Central memory CD8-positive, alpha-beta T cell (primary cell): Measurements from ENCODE around the gene ADAMTS18.

Experiments
- ATAC-seq: fragments of 150-1000 bp; cut with Tn5 transposase; replicated peaks from 2 replicates; pipeline ENCODE4 v1.10.0; 2022; ENCODE audit warnings: mild to moderate bottlenecking, moderate FRiP score, moderate number of reproducible peaks; ENCODE audit not compliant: poor library complexity, severe bottlenecking; ENCODE audit errors: extremely low read depth
- DNase-seq, 2 donors: peaks; one replicate each; pipeline ENCODE4 v3.0.0; 2021; ENCODE audit warnings: low spot score in 2 of 2
- H3K27ac Mint-ChIP-seq: one replicate; pipeline ENCODE4 v1.8.0; 2022; ENCODE audit warnings: low read depth, mild to moderate bottlenecking, moderate library complexity, mixed read lengths
- H3K27me3 Mint-ChIP-seq: one replicate; pipeline ENCODE4 v1.8.0; 2022; ENCODE audit warnings: mixed read lengths
- H3K36me3 Mint-ChIP-seq: one replicate; pipeline ENCODE4 v1.8.0; 2022; ENCODE audit warnings: mild to moderate bottlenecking, moderate library complexity, mixed read lengths; ENCODE audit not compliant: insufficient read depth
- H3K4me1 Mint-ChIP-seq: one replicate; pipeline ENCODE4 v1.8.0; 2022; ENCODE audit warnings: mixed read lengths
- H3K4me3 Mint-ChIP-seq: one replicate; pipeline ENCODE4 v1.8.0; 2022; ENCODE audit warnings: mild to moderate bottlenecking, moderate library complexity, mixed read lengths
- H3K9me3 Mint-ChIP-seq: one replicate; pipeline ENCODE4 v1.8.0; 2022; ENCODE audit warnings: mixed read lengths

The ADAMTS18 gene

GRCh38 chr16:77452243-77452642, 17.4 kb upstream of the ADAMTS18 start:
- DNase-seq = no peak
- Mint-ChIP-seq H3K27ac (no peak overlapping the region), H3K4me3 (no peak overlapping the region), H3K9me3 (peaks cover 10% of the 10 kb centered on the region), H3K27me3 (no peaks in the 10 kb centered on the region), H3K4me1 (no peaks in the 10 kb centered on the region), H3K36me3 (no peaks in the 10 kb centered on the region)
- ATAC-seq = no peak

DNA sequence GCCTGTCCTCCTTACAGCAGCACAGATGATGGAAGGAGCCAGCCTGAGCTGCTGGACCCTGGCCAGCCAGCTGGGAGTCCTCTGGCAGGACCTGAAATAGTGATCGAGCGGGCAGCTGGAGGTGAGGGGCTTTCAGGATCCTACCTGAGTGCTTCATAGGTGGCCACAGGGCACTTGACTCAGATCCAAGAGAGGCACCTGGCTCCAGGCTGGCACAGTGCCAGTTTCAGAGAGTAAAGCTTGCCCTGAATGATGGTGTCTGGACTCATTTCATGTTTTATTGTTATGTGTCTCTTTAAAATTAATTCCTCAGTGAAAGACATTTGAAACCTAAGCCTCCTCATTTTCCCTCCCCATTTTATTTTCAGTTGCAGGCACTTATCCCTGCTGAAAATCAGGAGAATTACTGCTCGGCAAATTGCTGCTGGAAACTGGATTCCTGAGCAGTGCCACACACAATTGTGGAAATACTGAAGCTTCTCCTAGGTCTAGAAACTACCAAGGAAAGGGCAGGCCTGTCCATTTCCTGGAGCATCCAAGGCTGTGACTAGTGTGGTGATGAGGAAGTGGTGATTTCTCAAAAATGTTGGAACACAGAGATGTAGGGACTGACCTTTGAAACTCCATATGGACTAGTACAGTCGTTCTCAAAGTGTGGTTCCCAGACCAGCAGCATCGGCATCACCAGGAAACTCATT, 16.1 kb upstream of the ADAMTS18 start:
- Mint-ChIP-seq H3K27me3 (no peaks in the 10 kb centered on the region), H3K36me3 (no peaks in the 10 kb centered on the region), H3K27ac (no peak overlapping the region), H3K9me3 (peaks cover 6% of the 10 kb centered on the region), H3K4me3 (no peak overlapping the region), H3K4me1 (no peaks in the 10 kb centered on the region)
- no peak for DNase-seq
- ATAC-seq = no peak

- Mint-ChIP-seq H3K9me3 (peaks cover 6% of the 10 kb centered on the region), H3K4me1 (no peaks in the 10 kb centered on the region), H3K36me3 (no peaks in the 10 kb centered on the region), H3K27ac (no peak overlapping the region), H3K4me3 (no peak overlapping the region), H3K27me3 (no peaks in the 10 kb centered on the region)
- ATAC-seq = no peak
- no peak for DNase-seq
Measured at GRCh38 chr16:77449208-77449607, 14.4 kb upstream of the ADAMTS18 start.

DNA sequence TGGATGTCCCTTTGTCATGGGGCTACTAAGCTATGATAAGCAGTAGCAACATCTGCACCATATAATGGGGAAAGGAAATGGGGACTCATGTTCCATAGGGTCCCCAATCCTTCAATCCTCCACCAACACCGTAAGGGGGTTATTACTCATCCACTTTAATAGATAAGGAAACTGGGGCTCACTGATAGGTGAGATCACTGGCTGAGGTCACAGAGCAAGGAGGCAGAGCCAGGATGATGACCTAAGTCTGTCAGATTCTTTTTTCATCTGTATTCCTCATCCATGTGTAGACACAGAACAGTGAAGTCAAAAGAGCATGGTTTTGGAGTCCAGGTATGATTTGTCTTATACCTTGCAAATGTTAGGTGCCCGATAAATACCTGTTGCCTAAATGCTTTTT, 10.5 kb upstream of the ADAMTS18 start:
- Mint-ChIP-seq H3K9me3 (no peaks in the 10 kb centered on the region), H3K27me3 (no peaks in the 10 kb centered on the region), H3K36me3 (no peaks in the 10 kb centered on the region), H3K27ac (no peak overlapping the region), H3K4me3 (no peak overlapping the region), H3K4me1 (no peaks in the 10 kb centered on the region)
- DNase-seq (no peak), ATAC-seq (no peak)

- no peak for ATAC-seq
- Mint-ChIP-seq H3K27ac (no peak overlapping the region), H3K4me1 (no peaks in the 10 kb centered on the region), H3K4me3 (no peak overlapping the region), H3K9me3 (no peaks in the 10 kb centered on the region), H3K36me3 (no peaks in the 10 kb centered on the region), H3K27me3 (no peaks in the 10 kb centered on the region)
- no peak for DNase-seq
Measured at GRCh38 chr16:77444147-77444460, 9.3 kb upstream of the ADAMTS18 start.

DNA sequence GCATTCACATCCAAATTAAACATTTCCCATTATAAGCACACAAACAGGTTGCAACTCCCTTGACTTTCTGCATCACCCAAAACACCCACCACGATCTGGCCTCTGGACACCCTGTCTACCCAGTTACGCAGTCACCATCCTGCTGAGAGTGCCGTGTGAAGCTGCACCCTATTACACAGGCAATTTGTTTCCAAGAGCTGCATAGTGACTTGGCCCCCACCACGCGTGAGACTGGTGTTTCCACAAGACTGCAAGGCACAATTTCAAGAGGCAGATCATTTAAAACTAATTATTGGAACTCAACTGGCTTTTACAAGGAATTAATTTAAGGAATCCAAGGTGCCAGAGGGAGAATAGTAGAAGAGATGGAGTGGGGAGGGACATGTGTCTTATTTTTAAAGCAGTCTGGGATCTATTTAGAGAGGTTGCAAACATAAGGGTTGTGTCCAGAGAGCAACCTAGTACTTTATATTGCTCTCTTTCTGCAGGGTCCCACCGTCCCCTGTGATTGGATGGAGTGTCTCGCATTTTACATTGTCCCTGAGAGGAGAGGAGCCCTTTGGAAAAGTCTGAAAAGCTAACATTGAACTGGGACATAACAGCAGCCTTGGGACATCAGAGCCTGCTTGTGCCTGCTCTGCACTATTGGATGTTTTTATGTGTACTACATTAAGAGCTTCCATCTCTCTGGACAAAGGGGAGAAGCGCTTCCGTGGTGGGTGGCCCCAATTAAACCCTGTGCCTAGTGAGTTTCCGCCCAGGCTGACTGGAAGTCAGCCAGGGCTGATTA, 8.7 kb upstream of the ADAMTS18 start:
- Mint-ChIP-seq H3K4me3 (no peak overlapping the region), H3K4me1 (no peaks in the 10 kb centered on the region), H3K27ac (no peak overlapping the region), H3K36me3 (no peaks in the 10 kb centered on the region), H3K27me3 (no peaks in the 10 kb centered on the region), H3K9me3 (no peaks in the 10 kb centered on the region)
- ATAC-seq (no peak), DNase-seq (no peak)

DNA sequence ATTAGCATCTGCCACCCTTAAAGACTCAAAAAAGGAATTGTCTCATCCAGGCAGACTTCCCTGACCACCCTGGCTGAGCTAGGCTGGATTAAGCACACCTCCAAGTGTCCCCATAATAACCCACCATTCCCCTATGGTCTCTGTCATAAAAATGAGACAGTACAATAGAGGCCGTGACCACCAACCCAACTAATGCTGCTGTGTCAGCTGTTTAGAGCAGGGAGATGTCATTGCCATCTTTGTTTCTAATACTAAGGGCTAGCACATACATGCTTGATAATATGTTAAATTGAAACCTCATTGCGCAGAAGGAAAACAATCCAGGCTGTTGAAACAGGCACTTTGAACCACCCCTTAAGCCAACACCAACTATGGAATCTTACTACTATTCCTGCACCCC, 7.2 kb upstream of the ADAMTS18 start:
- no peaks in the 10 kb centered on the region for H3K9me3 Mint-ChIP-seq
- no peaks in the 10 kb centered on the region for H3K4me1 Mint-ChIP-seq
- no peaks in the 10 kb centered on the region for H3K36me3 Mint-ChIP-seq
- no peak for DNase-seq
- no peaks in the 10 kb centered on the region for H3K27me3 Mint-ChIP-seq
- H3K4me3 Mint-ChIP-seq = no peak overlapping the region
- no peak overlapping the region for H3K27ac Mint-ChIP-seq
- ATAC-seq = no peak

- ATAC-seq = no peak
- no peak overlapping the region for H3K4me3 Mint-ChIP-seq
- no peaks in the 10 kb centered on the region for H3K36me3 Mint-ChIP-seq
- H3K4me1 Mint-ChIP-seq = no peaks in the 10 kb centered on the region
- H3K9me3 Mint-ChIP-seq = no peaks in the 10 kb centered on the region
- no peak overlapping the region for H3K27ac Mint-ChIP-seq
- DNase-seq = no peak
- H3K27me3 Mint-ChIP-seq = peaks cover 15% of the 10 kb centered on the region
Measured at GRCh38 chr16:77439106-77439505, 4.3 kb upstream of the ADAMTS18 start.

DNA sequence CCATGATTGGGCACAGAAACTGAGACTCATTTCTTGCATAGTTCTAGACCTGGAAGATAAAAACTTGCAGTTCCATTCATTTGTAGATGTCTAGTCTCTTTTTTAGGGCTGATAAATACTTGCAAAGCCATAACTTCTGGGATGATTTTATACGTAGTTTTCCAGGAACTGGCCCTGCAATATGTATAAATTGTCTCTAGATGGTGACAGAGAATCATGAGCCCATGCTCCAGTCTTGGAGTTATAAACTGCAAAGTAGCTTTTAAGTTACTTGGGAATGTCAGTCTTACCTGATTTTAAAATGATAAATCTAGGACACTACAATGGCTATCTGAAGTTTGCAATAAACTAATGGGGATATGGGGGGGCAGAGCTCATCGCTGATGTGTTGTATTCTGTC, 3.0 kb upstream of the ADAMTS18 start:
- no peaks in the 10 kb centered on the region for H3K4me1 Mint-ChIP-seq
- no peak overlapping the region for H3K27ac Mint-ChIP-seq
- H3K9me3 Mint-ChIP-seq = no peaks in the 10 kb centered on the region
- no peak for ATAC-seq
- H3K36me3 Mint-ChIP-seq = no peaks in the 10 kb centered on the region
- DNase-seq = no peak
- H3K27me3 Mint-ChIP-seq = peaks cover 27% of the 10 kb centered on the region
- no peak overlapping the region for H3K4me3 Mint-ChIP-seq

GRCh38 chr16:77435272-77435820, 512 bp upstream of the ADAMTS18 start:
- H3K36me3 Mint-ChIP-seq = no peaks in the 10 kb centered on the region
- ATAC-seq = no peak
- no peak overlapping the region for H3K4me3 Mint-ChIP-seq
- H3K27ac Mint-ChIP-seq = no peak overlapping the region
- no peaks in the 10 kb centered on the region for H3K4me1 Mint-ChIP-seq
- H3K27me3 Mint-ChIP-seq = peaks cover 39% of the 10 kb centered on the region
- no peaks in the 10 kb centered on the region for H3K9me3 Mint-ChIP-seq
- DNase-seq = no peak

GRCh38 chr16:77434022-77434529, 758 bp downstream of the ADAMTS18 start:
- no peaks in the 10 kb centered on the region for H3K36me3 Mint-ChIP-seq
- H3K27ac Mint-ChIP-seq = no peak overlapping the region
- peaks cover 49% of the 10 kb centered on the region for H3K27me3 Mint-ChIP-seq
- no peak for DNase-seq
- ATAC-seq = no peak
- H3K9me3 Mint-ChIP-seq = peaks cover 2% of the 10 kb centered on the region
- H3K4me3 Mint-ChIP-seq = no peak overlapping the region
- H3K4me1 Mint-ChIP-seq = no peaks in the 10 kb centered on the region

- Mint-ChIP-seq H3K27me3 (peaks cover 49% of the 10 kb centered on the region), H3K27ac (no peak overlapping the region), H3K4me3 (no peak overlapping the region), H3K4me1 (no peaks in the 10 kb centered on the region), H3K36me3 (no peaks in the 10 kb centered on the region), H3K9me3 (peaks cover 5% of the 10 kb centered on the region)
- ATAC-seq = no peak
- DNase-seq = no peak
Measured at GRCh38 chr16:77433146-77433545, 1.7 kb downstream of the ADAMTS18 start.

DNA sequence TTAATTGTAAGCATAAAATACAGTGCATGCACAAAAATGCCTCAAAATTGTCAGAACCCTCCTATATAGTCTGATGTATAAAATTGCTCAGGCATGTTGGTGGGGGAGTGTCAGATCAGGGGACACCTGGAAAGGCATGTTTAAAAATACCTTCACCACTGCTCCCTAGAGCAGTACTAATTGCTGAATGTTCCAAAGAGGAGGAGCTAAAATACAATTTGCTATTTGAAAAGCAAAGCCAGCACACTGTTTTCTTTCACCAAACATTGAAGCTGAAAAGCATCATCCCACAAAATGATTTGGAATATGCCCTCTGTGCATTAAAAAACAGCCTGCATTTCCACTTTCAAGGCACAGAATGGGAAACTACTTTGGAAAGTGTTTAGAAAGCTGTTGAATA, 2.6 kb downstream of the ADAMTS18 start:
- no peak for ATAC-seq
- no peak for DNase-seq
- Mint-ChIP-seq H3K36me3 (no peaks in the 10 kb centered on the region), H3K4me1 (no peaks in the 10 kb centered on the region), H3K27me3 (peaks cover 49% of the 10 kb centered on the region), H3K9me3 (peaks cover 5% of the 10 kb centered on the region), H3K4me3 (no peak overlapping the region), H3K27ac (no peak overlapping the region)
